HG03064 (cell line): ENCODE measurements around the gene CENPI.
A peak's percentile ranks its signal among the peaks of the same experiment; 100 is the strongest.
"Not testable (repeated sequence)": the region's sequence is repeated elsewhere in the genome, so short reads cannot be mapped to it uniquely, and the experiment has no call there.

Experiments used
- ATAC-seq: cut with Tn5 transposase; IDR thresholded peaks from one replicate; pipeline ENCODE4 v1.9.1; 2021; ENCODE audit warnings: low read depth; ENCODE audit not compliant: unreplicated experiment

The CENPI gene

GRCh38 chrX:101097546-101098453, at the start of gene CENPI:
Gene CENPI (plus strand): TSS chrX:101098204. CDS start chrX:101101071, 2,867 bp downstream.
- ATAC-seq, result peak; percentile 98

GRCh38 chrX:101051153-101051548, 46.9 kb upstream of the CENPI start:
- ATAC-seq, result no peak

- ATAC-seq, result peak; percentile 93
Measured at GRCh38 chrX:101051549-101052302, 46.3 kb upstream of the CENPI start, which contains the start of gene TRMT2B. Gene TRMT2B (minus strand): TSS chrX:101052111. CDS start chrX:101042289, 9,822 bp downstream.

- not testable (repeated sequence) for ATAC-seq
Measured at GRCh38 chrX:101056551-101056950, 41.5 kb upstream of the CENPI start.

GRCh38 chrX:101057093-101057714, 40.8 kb upstream of the CENPI start:
- peak; percentile 70 for ATAC-seq

- ATAC-seq, result no peak
Measured at GRCh38 chrX:101062176-101062575, 35.8 kb upstream of the CENPI start.

- ATAC-seq, result no peak
Measured at GRCh38 chrX:101071582-101071981, 26.4 kb upstream of the CENPI start.

GRCh38 chrX:101078716-101079598, 19.0 kb upstream of the CENPI start, which contains the start of gene TMEM35A:
Gene TMEM35A (plus strand): TSS chrX:101078879. CDS start chrX:101079003, 124 bp downstream.
- no peak for ATAC-seq

GRCh38 chrX:101079736-101080270, 18.2 kb upstream of the CENPI start:
- no peak for ATAC-seq

GRCh38 chrX:101080326-101081124, 17.5 kb upstream of the CENPI start:
- ATAC-seq, result no peak

- ATAC-seq, result no peak
Measured at GRCh38 chrX:101081231-101081630, 16.8 kb upstream of the CENPI start.

GRCh38 chrX:101091817-101092216, 6.2 kb upstream of the CENPI start:
- no peak for ATAC-seq

- ATAC-seq, result no peak
Measured at GRCh38 chrX:101108284-101108683, 10.3 kb downstream of the CENPI start.

GRCh38 chrX:101117701-101118100, 19.7 kb downstream of the CENPI start:
- no peak for ATAC-seq

- no peak for ATAC-seq
Measured at GRCh38 chrX:101136235-101136634, 38.2 kb downstream of the CENPI start.
